GM12891 (cell line): ENCODE data around the gene DNAH17.

Experiments
- DNase-seq: peaks from one replicate; pipeline ENCODE4 v3.0.0; 2011; ENCODE audit warnings: low spot score; ENCODE audit not compliant: insufficient read length
- FAIRE-seq: peaks from 2 replicates; lab custom pipeline; 2011; peaks lifted over from hg19 to GRCh38; lab: Jason Lieb, UNC
- PAX5 ChIP-seq: IDR thresholded peaks from 2 replicates; pipeline ENCODE4 v1.6.1; 2011; ENCODE audit warnings: low read length, moderate library complexity, mild to moderate bottlenecking; ENCODE audit not compliant: insufficient read depth, severe bottlenecking
- POLR2A ChIP-seq: IDR thresholded peaks from 2 replicates; pipeline ENCODE4 v1.6.1; 2011; ENCODE audit warnings: low read depth, low read length, control low read depth
- POLR2AphosphoS5 ChIP-seq: IDR thresholded peaks from 2 replicates; pipeline ENCODE4 v1.6.1; 2011; ENCODE audit warnings: low read depth, low read length, control low read depth
- POU2F2 ChIP-seq: IDR thresholded peaks from 2 replicates; pipeline ENCODE4 v1.6.1; 2011; ENCODE audit warnings: low read depth, mild to moderate bottlenecking, control low read depth, low read length, moderate library complexity
- SPI1 ChIP-seq: IDR thresholded peaks from 2 replicates; pipeline ENCODE4 v1.6.1; 2011; ENCODE audit warnings: low read depth, low read length, control low read depth
- TAF1 ChIP-seq: IDR thresholded peaks from 2 replicates; pipeline ENCODE4 v1.6.1; 2011; ENCODE audit warnings: low read depth, low read length, control low read depth

The DNAH17 gene

GRCh38 chr17:78557598-78558039 lies 19.6 kb downstream of the DNAH17 start:
- DNase-seq (no peak), FAIRE-seq (no peak)
- TF ChIP-seq POU2F2 (no peak), POLR2A (no peak), SPI1 (no peak), POLR2AphosphoS5 (no peak), PAX5 (no peak), TAF1 (no peak)

DNA sequence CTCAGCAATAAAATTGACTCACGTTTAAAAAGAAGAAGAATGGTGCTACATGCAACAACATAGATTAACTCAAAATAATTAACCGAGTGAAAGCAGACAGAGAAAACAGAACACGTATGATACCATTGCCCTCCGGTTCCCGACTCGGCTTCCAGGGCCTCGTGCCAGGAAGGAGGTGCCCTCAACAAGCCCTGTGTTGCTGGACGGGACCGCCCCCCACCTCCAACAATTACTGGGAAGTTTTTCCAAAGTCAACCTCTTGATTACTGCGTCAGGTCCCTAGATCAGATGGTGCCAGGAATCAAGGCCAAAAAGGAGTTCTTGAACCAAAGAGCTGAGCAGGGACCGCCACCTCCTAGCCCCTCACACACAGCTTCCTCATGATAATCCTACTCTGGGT lies 20.4 kb downstream of the DNAH17 start:
- FAIRE-seq (no peak), DNase-seq (no peak)
- no peak for TF ChIP-seq POLR2A
- no peak for TF ChIP-seq POLR2AphosphoS5
- no peak for TF ChIP-seq POU2F2
- TF ChIP-seq PAX5: no peak
- no peak for TF ChIP-seq SPI1
- no peak for TF ChIP-seq TAF1

- no peak for FAIRE-seq
- TF ChIP-seq POLR2AphosphoS5 (no peak), PAX5 (no peak), SPI1 (no peak), TAF1 (no peak), POLR2A (no peak), POU2F2 (no peak)
Measured at GRCh38 chr17:78555746-78556401, 21.3 kb downstream of the DNAH17 start.

GRCh38 chr17:78550464-78550863 lies 26.7 kb downstream of the DNAH17 start:
- TF ChIP-seq POLR2A: no peak
- no peak for TF ChIP-seq POU2F2
- no peak for TF ChIP-seq TAF1
- TF ChIP-seq PAX5: no peak
- no peak for TF ChIP-seq POLR2AphosphoS5
- no peak for TF ChIP-seq SPI1
- no peak for FAIRE-seq
- no peak for DNase-seq

More at GRCh38 chr17:78555746-78556401, 21.3 kb downstream of the DNAH17 start:
- no peak for DNase-seq

DNA sequence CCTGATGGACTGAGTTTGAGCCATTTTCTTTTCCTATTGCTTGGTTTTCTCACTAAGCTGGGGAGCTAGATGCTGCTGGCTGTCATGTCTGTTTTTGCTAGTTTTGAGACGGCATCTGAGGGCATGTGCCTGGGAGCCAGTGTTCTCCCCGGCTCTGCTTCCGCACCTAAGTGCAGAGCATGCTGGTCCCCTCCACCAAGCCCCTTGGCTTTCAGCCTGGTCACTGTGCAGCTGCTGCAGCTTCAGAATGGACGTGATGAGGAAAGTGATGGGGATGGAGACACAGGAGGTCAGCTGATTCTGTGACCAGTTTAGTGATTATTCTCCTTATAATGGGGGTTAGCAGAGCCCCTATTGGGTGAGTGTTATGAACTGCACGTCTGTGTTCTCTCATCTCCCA lies 28.5 kb downstream of the DNAH17 start:
- no peak for FAIRE-seq
- no peak for TF ChIP-seq POLR2AphosphoS5
- no peak for TF ChIP-seq TAF1
- TF ChIP-seq POU2F2: no peak
- TF ChIP-seq POLR2A: no peak
- TF ChIP-seq SPI1: no peak
- no peak for TF ChIP-seq PAX5
- no peak for DNase-seq

DNA sequence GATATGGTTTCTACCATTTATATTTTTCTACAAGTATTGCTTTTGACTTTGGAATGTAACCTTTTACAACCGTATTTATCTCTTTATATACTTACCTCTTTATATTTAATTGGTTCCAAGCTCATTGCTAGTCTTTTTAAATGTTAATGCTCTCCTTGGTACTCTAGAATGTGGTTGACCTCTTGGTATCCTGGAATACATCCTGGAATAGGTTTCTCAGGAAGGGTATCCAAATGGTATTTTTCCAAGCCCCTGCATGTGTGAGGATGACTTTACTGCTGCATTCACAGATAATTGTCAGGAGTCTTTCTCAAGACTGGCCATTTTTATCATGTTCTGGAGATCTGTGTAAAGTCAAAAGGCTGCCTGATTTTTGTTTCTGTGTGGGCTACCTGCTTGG lies 30.2 kb downstream of the DNAH17 start:
- no peak for TF ChIP-seq POLR2A
- FAIRE-seq: no peak
- no peak for DNase-seq

- DNase-seq (no peak), FAIRE-seq (no peak)
- TF ChIP-seq POLR2AphosphoS5 (no peak), SPI1 (no peak), TAF1 (no peak), POLR2A (no peak), POU2F2 (no peak), PAX5 (no peak)
Measured at GRCh38 chr17:78546476-78546875, 30.7 kb downstream of the DNAH17 start.

DNA sequence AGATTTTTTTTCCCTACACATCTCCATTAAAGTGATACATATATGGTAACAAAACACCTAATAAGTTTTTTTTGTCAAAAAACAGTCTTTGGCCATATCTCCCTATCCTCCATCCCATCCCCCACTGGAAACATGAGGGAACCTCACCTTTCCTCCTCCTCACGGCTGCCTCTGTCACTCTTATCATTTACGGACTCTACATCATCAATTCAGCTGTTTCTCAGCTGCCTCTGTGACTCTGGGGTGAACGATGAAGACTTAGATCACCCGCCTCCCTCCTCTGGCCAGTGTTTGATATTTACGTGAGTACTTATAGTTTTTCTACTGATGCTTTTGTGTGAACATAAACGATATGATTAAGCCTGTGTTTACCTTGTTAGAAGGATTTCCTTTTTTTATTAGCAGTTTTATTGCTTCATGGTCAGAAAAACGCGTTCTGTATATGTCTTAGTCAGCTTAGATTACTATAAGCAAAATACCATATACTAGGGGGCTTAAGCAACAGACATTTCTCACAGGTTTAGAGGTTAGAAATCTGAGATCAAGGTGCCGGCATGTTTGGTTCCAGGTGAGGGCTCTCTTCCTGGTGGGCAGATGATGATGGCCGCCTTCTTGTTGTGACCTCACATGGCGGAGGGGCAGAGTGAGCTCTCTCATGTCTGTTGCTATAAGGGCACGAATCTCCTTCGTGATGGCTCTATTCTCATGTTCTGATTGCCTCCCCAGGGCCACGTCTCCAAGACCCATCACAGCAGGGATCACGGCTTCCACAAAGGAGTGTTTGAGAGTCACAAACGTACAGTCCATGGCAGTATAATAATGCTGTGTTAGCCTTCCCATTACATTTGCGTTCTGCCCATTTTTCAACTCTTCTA lies 32.1 kb downstream of the DNAH17 start:
- FAIRE-seq (no peak), DNase-seq (no peak)
- TF ChIP-seq POU2F2: no peak
- TF ChIP-seq SPI1: no peak
- no peak for TF ChIP-seq TAF1
- no peak for TF ChIP-seq POLR2AphosphoS5
- TF ChIP-seq POLR2A: no peak
- no peak for TF ChIP-seq PAX5

GRCh38 chr17:78541488-78542206 lies 35.5 kb downstream of the DNAH17 start:
- TF ChIP-seq TAF1 (no peak), PAX5 (no peak), POLR2AphosphoS5 (no peak), SPI1 (no peak), POLR2A (no peak), POU2F2 (no peak)
- FAIRE-seq (peak; percentile 54), DNase-seq (no peak)

GRCh38 chr17:78539781-78540180 lies 37.4 kb downstream of the DNAH17 start:
- FAIRE-seq: no peak
- TF ChIP-seq TAF1 (no peak), PAX5 (no peak), POLR2A (no peak), POU2F2 (no peak), SPI1 (no peak)
- no peak for DNase-seq
